Activated T-helper 2 cell treated with anti-CD3 and anti-CD28 coated beads, Interferon-gamma antibody, Interleukin-2, Interleukin-4, amounts not matched to agents 10 μg/mL and 5 μg/mL and 100 μg/mL, durations not matched to agents 14 hours and 24 hours and 36 hours (primary cell): Measurements from ENCODE around the gene KCMF1. TPM values are rescaled to one million over a fixed set of nuclear protein-coding genes. Genes with fewer than 3 reads are reported as not detected.

Experiments used
- DNase-seq: peaks from one replicate; pipeline ENCODE4 v3.0.0; 2021; ENCODE audit warnings: low spot score
- H3K27ac Mint-ChIP-seq: one replicate; pipeline ENCODE4 v1.8.0; 2021; ENCODE audit warnings: mixed read lengths
- H3K27me3 Mint-ChIP-seq: one replicate; pipeline ENCODE4 v1.8.0; 2021; ENCODE audit warnings: low read depth, mixed read lengths
- H3K36me3 Mint-ChIP-seq: one replicate; pipeline ENCODE4 v1.8.0; 2021; ENCODE audit warnings: low read depth, mixed read lengths
- H3K4me1 Mint-ChIP-seq: one replicate; pipeline ENCODE4 v1.8.0; 2021; ENCODE audit warnings: low read depth, mixed read lengths
- H3K4me3 Mint-ChIP-seq: one replicate; pipeline ENCODE4 v1.8.0; 2021; ENCODE audit warnings: low read depth, mild to moderate bottlenecking, moderate library complexity, mixed read lengths
- H3K9me3 Mint-ChIP-seq: one replicate; pipeline ENCODE4 v1.8.0; 2021; ENCODE audit warnings: mixed read lengths
- intact Hi-C: fragments of 100-400 bp; cut with micrococcal nuclease; formaldehyde crosslinking; loops from one replicate; pipeline ENCODE4 v1.15.1; 2023
- total RNA-seq: library from RNA; stranded (reverse); gene quantifications from 2 replicates; pipeline ENCODE4 v1.2.3, GENCODE V29; 2022

The KCMF1 gene
- total RNA-seq = 82.6 and 86.3 TPM in 2 replicates

DNA sequence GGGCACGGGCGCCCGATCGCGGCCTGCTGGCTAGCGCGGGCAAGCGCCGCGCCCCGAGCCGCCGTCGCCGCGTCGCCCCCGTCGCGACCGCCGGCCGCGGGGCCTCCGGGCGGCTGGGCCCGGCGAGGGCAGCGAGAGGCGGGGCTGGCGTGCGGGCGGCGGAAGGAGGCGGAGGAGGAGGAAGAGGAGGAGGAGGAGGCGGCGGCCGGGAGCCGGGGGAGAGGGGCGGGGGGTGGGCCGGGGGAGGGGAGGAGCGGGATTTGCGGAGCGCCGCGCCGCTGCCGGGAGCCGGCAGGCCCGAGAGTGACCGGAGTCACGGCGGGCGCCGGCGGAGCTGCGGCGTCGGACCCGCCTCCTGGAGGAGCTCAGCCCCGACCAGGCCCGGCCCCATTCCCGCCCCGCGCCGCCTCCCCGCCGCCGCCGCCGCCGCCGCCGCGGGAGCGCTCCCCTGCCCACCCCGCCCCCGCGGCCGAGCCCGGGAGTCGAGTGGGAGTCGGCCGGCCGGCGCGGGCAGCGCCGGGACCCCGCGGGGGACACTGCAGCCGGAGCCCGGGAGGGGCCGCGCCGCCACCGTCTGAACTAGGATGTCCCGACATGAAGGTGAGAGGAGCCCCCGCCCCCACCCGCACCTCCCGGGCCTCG is at the start of gene KCMF1:
Gene KCMF1 (plus strand): TSS at position 294 of the 642 bp plus-strand sequence. CDS start 291 bp downstream, at position 585.
- peak within 1 kb of the TSS; percentile 100 for H3K4me3 Mint-ChIP-seq
- no peaks in the 10 kb centered on the region for H3K9me3 Mint-ChIP-seq
- DNase-seq = peak; percentile 70
- peak within 1 kb of the TSS; percentile 100 for H3K27ac Mint-ChIP-seq
- intact Hi-C loops = loop anchor here (2.0 kb wide), 3 partner anchors 32 to 64 kb away; no protein-coding TSS in a partner anchor
- peaks cover 45% of the 10 kb centered on the region for H3K36me3 Mint-ChIP-seq
- peaks cover 39% of the 10 kb centered on the region for H3K4me1 Mint-ChIP-seq
- H3K27me3 Mint-ChIP-seq = no peaks in the 10 kb centered on the region

DNA sequence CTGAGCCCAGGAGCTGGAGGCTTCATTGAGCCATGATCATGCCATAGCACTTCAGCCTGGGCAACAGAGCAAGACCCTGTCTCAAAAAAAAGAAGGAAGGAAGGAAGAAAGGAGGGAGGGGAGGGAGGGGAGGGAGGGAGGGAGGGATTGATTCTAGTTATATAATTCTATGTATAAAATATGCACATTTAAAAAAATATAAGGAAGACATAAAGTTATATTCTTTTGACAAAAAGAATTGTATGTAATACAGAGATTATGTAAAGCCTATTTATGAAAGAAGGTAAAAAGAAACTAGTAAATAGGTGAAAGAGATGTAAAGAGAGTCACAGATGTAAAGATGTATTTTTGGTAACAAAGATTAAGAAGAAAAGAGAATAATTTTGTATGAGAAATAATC is 48.0 kb upstream of the KCMF1 start:
- Mint-ChIP-seq H3K4me3 (no peak overlapping the region), H3K4me1 (peaks cover 59% of the 10 kb centered on the region), H3K36me3 (peaks cover 9% of the 10 kb centered on the region), H3K27ac (no peak overlapping the region), H3K9me3 (no peaks in the 10 kb centered on the region), H3K27me3 (no peaks in the 10 kb centered on the region)
- DNase-seq = no peak
- intact Hi-C loops = no loop called here

DNA sequence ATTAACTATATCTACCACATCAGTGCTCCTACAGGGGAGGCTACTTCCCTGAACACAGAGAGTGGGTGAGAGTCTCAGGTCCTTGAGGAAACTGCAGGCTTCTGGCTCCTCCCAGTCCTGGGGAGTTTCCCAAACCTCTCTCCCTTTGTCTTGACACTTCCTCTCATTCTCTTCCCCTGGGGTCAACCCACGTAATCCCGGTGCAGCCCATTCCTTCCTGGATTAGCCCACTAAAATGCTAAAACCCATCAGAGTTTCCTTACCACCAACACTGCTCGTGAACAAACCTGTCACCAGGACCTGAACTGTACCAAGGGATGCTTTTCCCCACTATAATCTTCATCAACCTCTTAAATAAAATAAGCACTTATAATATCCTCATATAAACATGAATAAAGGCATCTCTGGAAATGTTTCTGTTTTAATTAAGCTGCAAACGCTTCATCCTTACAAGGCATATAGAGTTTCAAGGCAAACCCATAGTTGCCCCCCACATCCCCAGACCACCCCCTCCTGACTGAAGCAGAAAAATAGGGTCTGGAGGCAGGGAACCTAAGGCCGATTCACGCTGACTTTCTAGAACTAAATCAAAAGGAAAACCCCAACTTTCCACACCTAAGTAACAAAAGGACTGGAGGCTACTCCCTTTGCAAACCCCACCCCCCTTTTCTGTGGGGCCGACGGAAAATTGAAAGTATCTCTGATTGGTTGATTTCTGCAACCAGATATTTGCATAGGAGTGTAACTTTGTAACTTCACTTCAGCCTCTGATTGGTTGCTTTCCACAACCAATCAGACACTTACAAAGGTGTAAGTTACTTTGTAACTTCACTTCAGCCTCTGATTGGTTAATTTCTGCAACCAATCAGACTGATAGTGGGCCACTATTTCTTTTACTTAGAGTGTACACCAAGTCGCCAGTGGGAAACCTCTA is 46.5 kb upstream of the KCMF1 start:
- no peaks in the 10 kb centered on the region for H3K27me3 Mint-ChIP-seq
- H3K4me3 Mint-ChIP-seq = peak overlapping the region; percentile 74
- peak overlapping the region; percentile 92 for H3K27ac Mint-ChIP-seq
- peaks cover 8% of the 10 kb centered on the region for H3K36me3 Mint-ChIP-seq
- peak; percentile 75 for DNase-seq
- H3K9me3 Mint-ChIP-seq = no peaks in the 10 kb centered on the region
- peaks cover 52% of the 10 kb centered on the region for H3K4me1 Mint-ChIP-seq
- intact Hi-C loops = loop anchor here (1.0 to 2.0 kb wide), 4 partner anchors 16 to 429 kb away; no protein-coding TSS in a partner anchor

DNA sequence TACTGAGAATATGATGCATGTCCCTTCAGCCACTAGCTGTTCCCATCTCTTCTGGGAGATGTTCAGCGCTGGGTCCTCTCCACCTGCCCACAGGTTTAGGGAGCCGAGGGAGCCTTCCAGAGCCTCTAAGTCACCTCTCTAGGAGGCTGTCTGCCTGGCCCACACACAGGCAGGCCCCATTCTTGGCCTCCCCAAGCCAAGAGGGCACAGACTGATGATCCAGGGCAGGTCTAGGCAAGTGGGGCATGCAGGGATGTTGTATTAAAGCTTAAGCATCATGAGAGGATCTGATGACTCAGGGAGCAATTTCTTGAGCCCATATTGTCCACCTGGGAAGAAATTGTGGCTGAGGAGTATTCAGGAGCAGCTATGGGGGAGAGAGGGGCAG is 45.6 kb upstream of the KCMF1 start:
- Mint-ChIP-seq H3K4me1 (peaks cover 47% of the 10 kb centered on the region), H3K9me3 (no peaks in the 10 kb centered on the region), H3K27ac (peak overlapping the region; percentile 92), H3K4me3 (peak overlapping the region; percentile 23), H3K27me3 (no peaks in the 10 kb centered on the region), H3K36me3 (peaks cover 7% of the 10 kb centered on the region)
- DNase-seq = no peak
- intact Hi-C loops = loop anchor here (1.0 to 2.0 kb wide), 4 partner anchors 17 to 430 kb away; no protein-coding TSS in a partner anchor

DNA sequence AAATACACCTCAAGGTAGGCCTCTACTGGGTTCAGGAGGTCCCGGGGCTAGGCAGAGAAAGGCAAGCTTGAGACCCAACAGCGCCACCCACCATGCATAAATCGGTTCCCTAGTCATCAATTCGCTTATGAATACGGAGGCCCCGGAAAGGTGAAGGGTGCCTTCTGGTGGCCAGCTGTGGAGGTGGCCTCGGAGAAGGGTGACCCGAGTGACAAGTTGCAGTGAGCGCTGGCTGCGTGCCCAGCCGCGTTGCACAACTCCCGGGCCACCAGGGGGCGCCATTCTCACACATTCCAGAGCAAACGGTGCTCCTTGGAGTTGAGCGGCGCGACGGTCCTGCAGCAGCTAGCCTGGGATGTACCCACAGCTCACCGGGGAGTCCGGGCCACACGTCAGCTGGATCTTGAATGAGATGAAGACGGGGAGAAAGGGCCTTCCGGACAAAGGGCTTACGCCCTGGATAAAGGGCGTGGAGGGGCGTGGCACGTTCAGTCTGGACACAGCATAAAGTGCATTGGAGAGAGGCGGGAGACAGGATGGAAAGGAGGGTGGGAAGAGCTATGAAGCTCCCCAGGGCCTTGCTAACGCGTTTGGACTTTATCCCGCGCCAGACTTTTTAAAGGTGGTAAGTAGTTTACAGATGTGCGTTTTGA is 45.1 kb upstream of the KCMF1 start:
- H3K36me3 Mint-ChIP-seq = peaks cover 7% of the 10 kb centered on the region
- DNase-seq = peak; percentile 97

DNA sequence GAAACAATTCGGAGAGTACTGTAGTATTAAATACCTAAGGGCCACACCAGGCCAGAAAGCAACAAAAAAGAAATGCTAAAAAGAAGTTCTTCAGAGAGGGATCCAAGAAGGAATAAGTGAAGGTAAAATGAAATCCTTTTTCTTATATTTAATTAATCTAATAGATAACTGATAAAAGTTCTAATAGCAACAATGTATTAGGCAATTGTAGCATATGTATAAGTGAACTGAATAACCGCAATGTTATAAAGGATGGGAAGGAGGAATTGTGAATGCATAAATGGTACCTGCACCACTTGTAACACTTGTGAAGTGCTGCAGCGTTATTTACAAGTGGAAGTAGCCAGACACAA is 43.7 kb upstream of the KCMF1 start:
- no peaks in the 10 kb centered on the region for H3K27me3 Mint-ChIP-seq
- intact Hi-C loops = loop anchor here (1.0 to 2.0 kb wide), 3 partner anchors 11 to 358 kb away; partner anchors contain the start of gene KCMF1
- H3K4me1 Mint-ChIP-seq = peaks cover 58% of the 10 kb centered on the region
- peak overlapping the region; percentile 91 for H3K4me3 Mint-ChIP-seq
- no peaks in the 10 kb centered on the region for H3K9me3 Mint-ChIP-seq
- no peak for DNase-seq
- H3K27ac Mint-ChIP-seq = peak overlapping the region; percentile 92
- H3K36me3 Mint-ChIP-seq = peaks cover 8% of the 10 kb centered on the region

More for the DNA sequence above, 45.1 kb upstream of the KCMF1 start:
- Mint-ChIP-seq H3K27ac (peak overlapping the region; percentile 92), H3K4me1 (peaks cover 49% of the 10 kb centered on the region), H3K27me3 (no peaks in the 10 kb centered on the region), H3K9me3 (no peaks in the 10 kb centered on the region), H3K4me3 (peak overlapping the region; percentile 91)
- intact Hi-C loops = loop anchor here (1.0 to 2.0 kb wide), 8 partner anchors 18 to 431 kb away; partner anchors contain the start of gene KCMF1

DNA sequence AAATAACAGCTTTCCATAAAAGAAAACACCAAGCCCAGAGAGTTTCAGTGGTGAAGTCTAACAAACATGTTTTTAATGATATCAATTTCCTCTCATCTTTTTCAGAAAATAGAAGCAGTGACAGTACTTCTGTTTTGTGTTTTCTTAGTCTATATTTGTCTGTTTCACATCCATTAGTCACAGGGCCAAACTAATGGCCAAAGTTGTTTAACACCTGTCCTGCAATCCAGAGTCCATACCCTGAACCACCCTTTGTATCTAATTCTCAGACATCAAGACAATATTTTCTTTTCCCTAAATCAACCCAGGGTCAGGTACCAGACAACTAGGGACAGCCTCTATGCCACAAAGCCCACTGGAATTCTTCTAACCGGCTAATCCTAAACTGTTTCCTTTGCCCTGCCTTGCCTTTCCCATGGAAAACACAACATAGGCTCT is 39.6 kb upstream of the KCMF1 start:
- Mint-ChIP-seq H3K9me3 (no peaks in the 10 kb centered on the region), H3K27me3 (no peaks in the 10 kb centered on the region), H3K36me3 (peaks cover 24% of the 10 kb centered on the region), H3K4me1 (peaks cover 44% of the 10 kb centered on the region), H3K4me3 (no peak overlapping the region), H3K27ac (peak overlapping the region; percentile 18)
- DNase-seq = no peak
- intact Hi-C loops = no loop called here

DNA sequence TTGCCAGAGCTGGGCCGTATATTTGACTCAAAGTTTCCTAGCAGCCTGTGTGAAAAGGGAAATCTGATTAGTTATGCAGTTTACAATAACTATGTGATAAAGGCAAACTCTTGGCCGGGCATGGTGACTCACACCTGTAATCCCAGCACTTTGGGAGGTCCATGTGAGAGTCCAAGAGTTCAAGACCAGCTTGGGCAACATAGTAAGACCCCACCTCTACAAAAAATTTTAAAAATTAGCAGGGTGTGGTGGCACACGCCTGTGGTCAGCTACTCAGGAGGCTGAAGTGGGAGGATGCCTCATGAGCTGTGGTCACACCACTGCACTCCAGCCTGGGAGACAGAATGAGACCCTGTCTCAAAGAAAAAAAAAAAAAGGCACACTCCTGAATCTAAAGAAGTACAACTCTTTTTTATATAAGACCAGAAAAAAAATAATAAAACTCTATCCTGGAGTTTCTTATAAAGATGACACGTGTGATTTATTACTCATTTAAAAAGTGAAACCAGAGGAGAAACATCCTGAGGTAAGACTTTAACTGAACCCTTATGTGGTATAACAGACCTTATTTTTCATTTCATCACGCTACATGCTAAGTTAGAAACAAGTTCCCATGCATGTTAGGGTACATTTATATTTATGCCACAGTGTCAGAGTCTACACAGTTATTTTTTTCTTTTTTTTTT is 32.6 kb upstream of the KCMF1 start:
- Mint-ChIP-seq H3K4me3 (no peak overlapping the region), H3K4me1 (peaks cover 47% of the 10 kb centered on the region)
- peak; percentile 43 for DNase-seq

DNA sequence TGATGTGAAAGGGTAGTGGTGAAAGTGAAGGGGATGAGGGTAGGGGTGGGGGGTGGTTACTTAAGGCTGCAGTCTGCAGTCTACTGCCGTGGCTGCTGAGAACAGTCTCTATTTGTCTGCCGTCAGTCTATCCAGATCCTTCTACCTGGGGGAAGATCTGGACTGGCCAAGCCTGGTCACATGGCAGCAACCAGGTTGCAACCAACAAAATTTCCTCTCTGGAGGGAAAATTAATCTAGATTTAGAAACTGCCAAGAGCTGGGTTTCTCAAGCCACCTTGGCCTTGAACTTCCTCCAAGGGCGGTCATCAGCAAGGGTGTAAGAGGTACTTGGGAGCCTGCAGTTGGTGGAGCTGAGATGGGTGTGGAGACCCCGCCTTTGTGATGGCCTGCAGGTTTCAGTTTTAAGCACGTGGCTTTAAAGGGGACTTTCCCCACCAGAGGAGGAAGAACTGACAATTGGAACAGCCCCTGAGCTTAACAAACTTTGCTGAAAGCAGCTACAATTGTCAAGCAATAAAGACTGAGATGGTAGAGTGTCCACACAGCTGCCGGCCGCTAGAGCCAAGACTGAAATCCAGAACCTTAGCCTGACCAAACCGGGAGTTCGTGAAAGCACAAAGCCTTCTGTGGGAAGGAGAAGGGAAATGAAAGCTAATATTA is 31.4 kb upstream of the KCMF1 start:
- H3K9me3 Mint-ChIP-seq = no peaks in the 10 kb centered on the region
- intact Hi-C loops = loop anchor here (1.0 to 5.0 kb wide), 5 partner anchors 33 to 388 kb away; partner anchors contain the start of gene TGOLN2
- peaks cover 50% of the 10 kb centered on the region for H3K4me1 Mint-ChIP-seq
- H3K4me3 Mint-ChIP-seq = peak overlapping the region; percentile 72
- peaks cover 32% of the 10 kb centered on the region for H3K36me3 Mint-ChIP-seq
- peak; percentile 85 for DNase-seq
- no peaks in the 10 kb centered on the region for H3K27me3 Mint-ChIP-seq
- H3K27ac Mint-ChIP-seq = peak overlapping the region; percentile 98

More for the DNA sequence above, 32.6 kb upstream of the KCMF1 start:
- Mint-ChIP-seq H3K27ac (peak overlapping the region; percentile 98), H3K9me3 (no peaks in the 10 kb centered on the region), H3K27me3 (no peaks in the 10 kb centered on the region), H3K36me3 (peaks cover 28% of the 10 kb centered on the region)
- intact Hi-C loops = loop anchor here (1.0 to 5.0 kb wide), 6 partner anchors 8 to 389 kb away; partner anchors contain the start of gene TGOLN2

DNA sequence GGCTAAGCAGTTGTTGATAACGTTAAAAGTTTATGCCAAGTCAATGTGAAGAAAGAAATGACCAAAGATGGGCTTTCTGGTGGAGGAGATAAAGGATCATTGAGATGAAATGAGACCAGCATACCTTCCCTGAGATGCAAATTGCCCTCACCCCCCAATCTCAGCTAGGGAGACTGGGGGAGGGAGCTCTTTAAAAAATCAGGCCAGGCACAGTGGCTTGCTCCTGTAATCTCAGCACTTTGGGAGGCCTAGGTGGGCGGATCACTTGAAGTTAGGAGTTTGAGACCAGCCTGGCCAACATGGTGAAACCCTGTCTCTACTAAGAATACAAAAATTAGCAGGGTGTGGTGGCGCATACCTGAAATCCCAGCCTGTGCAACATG is 30.9 kb upstream of the KCMF1 start:
- Mint-ChIP-seq H3K4me1 (peaks cover 55% of the 10 kb centered on the region), H3K9me3 (no peaks in the 10 kb centered on the region), H3K27me3 (no peaks in the 10 kb centered on the region), H3K36me3 (peaks cover 37% of the 10 kb centered on the region), H3K27ac (peak overlapping the region; percentile 98), H3K4me3 (peak overlapping the region; percentile 72)
- intact Hi-C loops = no loop called here
- DNase-seq = no peak

DNA sequence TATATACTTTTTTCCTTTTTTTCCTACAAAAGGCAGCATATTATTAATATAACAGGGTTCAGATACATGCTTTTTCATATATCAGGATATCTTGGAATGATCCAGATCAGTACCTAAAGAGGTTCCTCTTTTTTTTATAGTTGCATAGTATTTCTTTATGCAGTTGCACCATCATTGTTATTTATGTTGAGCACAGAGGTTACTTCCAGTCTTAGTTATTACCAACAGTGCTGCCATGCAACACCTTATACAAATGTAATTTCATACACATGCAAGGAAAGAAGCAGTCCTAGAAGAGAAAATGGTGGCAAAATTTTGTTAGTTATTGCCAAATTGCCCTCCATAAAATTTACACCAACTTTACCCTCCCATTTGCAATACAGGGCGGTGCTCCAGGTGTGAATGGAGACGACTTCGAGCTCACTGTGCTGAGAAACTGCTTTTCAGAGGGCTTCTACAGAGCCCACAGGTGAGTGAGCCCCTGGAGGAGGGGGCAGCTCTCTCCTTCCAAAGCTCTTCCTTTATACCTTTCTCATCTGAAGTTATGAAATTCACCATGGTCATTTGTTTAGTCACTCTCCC is 30.0 kb upstream of the KCMF1 start:
- H3K27ac Mint-ChIP-seq = no peak overlapping the region
- peaks cover 36% of the 10 kb centered on the region for H3K36me3 Mint-ChIP-seq
- no peak for DNase-seq
- no peak overlapping the region for H3K4me3 Mint-ChIP-seq
- peaks cover 59% of the 10 kb centered on the region for H3K4me1 Mint-ChIP-seq
- no peaks in the 10 kb centered on the region for H3K9me3 Mint-ChIP-seq
- intact Hi-C loops = no loop called here
- no peaks in the 10 kb centered on the region for H3K27me3 Mint-ChIP-seq
